ENCODE measurements around the gene APOBEC3C.
"Not testable (repeated sequence)": the region's sequence is repeated elsewhere in the genome, so short reads cannot be mapped to it uniquely, and the experiment has no call there.

Gene APOBEC3C

GRCh38 chr22:39061951-39062350 is 47.9 kb downstream of the APOBEC3C start:
- DNase-seq (ENCODE audit: low spot score) = not testable (repeated sequence)

GRCh38 chr22:39063904-39064303 is 49.8 kb downstream of the APOBEC3C start:
- DNase-seq (ENCODE audit: low spot score) = not testable (repeated sequence)

DNA sequence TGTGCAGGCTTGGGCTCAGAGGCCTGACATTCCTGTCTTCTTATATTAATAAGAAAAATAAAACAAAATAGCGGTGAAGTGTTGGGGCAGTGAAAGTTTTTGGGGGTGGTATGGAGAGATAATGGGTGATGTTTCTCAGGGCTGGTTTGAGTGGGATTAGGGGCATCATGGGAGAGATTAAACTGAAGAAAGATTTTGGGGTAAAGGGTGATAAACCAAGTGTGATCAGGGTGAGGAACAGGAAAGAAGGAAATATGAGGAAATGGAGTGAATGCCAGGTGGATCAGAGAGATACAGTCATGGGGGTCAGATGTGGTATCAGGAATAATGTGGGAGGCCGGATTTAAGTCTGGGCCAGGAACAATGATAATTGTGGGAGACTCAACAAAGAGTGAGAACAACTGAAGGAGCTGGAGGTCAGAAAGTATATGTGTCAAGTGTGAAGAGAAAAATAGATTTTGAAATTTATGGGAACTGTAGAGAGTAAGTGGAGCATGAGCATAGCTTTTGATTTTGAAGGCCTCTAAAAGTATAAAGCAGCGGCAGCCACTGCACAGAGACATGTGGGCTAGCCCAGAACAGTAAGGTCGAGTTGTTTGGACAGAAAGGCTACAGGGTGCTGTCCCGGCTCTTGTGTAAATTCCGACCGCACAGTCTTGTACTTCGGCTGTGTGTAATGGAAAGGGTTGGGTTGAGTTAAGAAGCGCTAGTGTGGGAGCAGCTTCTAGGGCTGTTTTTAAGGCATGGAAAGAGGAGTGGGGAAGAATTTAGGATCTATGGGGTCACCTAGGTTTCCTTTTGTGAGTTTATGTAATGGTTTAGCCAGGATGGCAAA is 52.6 kb downstream of the APOBEC3C start:
- not testable (repeated sequence) for DNase-seq (ENCODE audit: low spot score)

- no peak for DNase-seq (ENCODE audit: low spot score)
Observed at GRCh38 chr22:39068033-39068785, 54.2 kb downstream of the APOBEC3C start.
